ENCODE data around the gene TFAP2E. TPM values are rescaled to one million over a fixed set of nuclear protein-coding genes. Genes with fewer than 3 reads are reported as not detected.

The TFAP2E gene
- total RNA-seq, 2 donors from 2014 or later: 0.62 to 0.66 TPM

DNA sequence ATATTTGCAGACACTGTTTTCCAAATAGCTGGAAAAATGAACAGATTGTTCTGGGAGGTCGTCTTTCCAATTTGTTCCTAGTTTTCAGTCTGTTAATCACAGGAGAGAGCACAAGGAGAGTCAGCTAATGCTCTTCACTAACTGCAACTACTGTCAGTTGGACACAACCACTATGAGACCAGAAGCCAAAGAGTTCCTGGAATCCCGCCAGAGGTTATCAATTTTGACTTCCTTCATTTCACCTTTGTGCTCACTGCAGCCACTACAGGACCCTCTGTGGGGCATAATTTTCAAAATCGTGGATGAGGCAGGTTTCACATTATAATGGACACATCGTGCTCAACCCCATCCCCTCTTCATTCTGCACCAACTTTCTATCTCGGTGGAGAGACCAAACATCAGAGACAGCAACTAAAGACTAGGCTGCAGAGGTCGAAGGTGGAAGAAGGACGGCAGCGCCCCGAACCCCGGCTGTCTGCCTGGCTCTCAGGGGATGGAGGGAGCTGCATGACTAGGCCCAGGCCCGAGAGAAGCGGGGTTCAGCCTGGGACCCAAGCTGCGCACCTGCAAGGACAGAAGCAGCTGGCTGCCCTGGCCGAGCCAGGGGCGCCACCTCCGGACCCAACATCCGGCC, 16.5 kb upstream of the TFAP2E start:
- no peaks in the 10 kb centered on the region for H3K27me3 ChIP-seq (ENCODE audit: control insufficient read depth, insufficient read depth, low read length, poor library complexity, severe bottlenecking)
- peak overlapping the region; percentile 89 for H3K4me3 ChIP-seq (ENCODE audit: low read length)
- 4% methylated on average over 11 to 17 of the region's 17 CpGs for WGBS, 2 experiments (ENCODE audit: insufficient coverage in 1 of 2, insufficient read length in 1 of 2)
- Mint-ChIP-seq H3K27me3 (ENCODE audit: insufficient read depth) (no peaks in the 10 kb centered on the region), H3K36me3 (ENCODE audit: low read depth) (peaks cover 24% of the 10 kb centered on the region), H3K9me3 (no peaks in the 10 kb centered on the region), H3K4me1 (peaks cover 35% of the 10 kb centered on the region), H3K27ac (peak overlapping the region; percentile 88), H3K4me3 (peak overlapping the region; percentile 89)
- TF ChIP-seq, protein P1, sequence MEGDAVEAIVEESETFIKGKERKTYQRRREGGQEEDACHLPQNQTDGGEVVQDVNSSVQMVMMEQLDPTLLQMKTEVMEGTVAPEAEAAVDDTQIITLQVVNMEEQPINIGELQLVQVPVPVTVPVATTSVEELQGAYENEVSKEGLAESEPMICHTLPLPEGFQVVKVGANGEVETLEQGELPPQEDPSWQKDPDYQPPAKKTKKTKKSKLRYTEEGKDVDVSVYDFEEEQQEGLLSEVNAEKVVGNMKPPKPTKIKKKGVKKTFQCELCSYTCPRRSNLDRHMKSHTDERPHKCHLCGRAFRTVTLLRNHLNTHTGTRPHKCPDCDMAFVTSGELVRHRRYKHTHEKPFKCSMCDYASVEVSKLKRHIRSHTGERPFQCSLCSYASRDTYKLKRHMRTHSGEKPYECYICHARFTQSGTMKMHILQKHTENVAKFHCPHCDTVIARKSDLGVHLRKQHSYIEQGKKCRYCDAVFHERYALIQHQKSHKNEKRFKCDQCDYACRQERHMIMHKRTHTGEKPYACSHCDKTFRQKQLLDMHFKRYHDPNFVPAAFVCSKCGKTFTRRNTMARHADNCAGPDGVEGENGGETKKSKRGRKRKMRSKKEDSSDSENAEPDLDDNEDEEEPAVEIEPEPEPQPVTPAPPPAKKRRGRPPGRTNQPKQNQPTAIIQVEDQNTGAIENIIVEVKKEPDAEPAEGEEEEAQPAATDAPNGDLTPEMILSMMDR (conservative IDR thresholded peaks at IDR 0.05): no peak
- peak overlapping the region; percentile 50 for H3K9ac ChIP-seq (ENCODE audit: extremely low read depth, low read length, poor library complexity, severe bottlenecking)
- H3K9me3 ChIP-seq (ENCODE audit: control insufficient read depth, low read length): no peaks in the 10 kb centered on the region
- no peak for DNase-seq
- H3K4me1 ChIP-seq (ENCODE audit: control insufficient read depth, insufficient read depth, low read length): peaks cover 9% of the 10 kb centered on the region
- H3K36me3 ChIP-seq (ENCODE audit: control insufficient read depth, insufficient read depth, low read length): peaks cover 33% of the 10 kb centered on the region
- no peak overlapping the region for H3K27ac ChIP-seq (ENCODE audit: low read depth, low read length)

DNA sequence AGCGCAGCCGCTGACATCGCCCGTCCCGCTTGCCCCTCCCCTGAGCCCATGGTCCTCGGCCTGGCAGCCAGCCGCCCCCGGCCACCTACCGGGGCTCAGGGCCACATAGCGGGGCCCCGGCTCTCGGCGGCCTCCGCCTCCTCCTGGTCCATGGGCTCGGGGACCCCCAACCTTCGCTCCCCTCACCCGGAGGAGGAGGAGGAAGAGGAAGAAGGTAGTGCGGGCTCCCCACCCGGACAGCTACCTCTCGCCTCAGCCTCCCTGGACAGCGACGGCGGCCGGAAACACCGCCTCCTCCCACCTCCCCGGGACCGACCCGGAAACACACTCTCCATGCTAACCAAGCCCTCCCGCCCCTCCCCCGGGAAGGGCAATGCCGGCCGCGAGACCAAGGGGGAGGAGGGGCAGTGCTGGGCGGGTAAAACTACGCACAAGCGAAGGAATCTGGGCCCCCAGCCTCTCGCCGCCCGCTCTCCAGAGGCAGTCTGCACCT, 15.9 kb upstream of the TFAP2E start, which contains the start of gene KIAA0319L:
Gene KIAA0319L (minus strand): TSS at position 286 of the 493 bp plus-strand sequence. CDS start 2,912 bp downstream, outside the sequence.
- Histone ChIP-seq H3K27me3 (ENCODE audit: control insufficient read depth, insufficient read depth, low read length, poor library complexity, severe bottlenecking) (no peaks in the 10 kb centered on the region), H3K36me3 (ENCODE audit: control insufficient read depth, insufficient read depth, low read length) (peaks cover 28% of the 10 kb centered on the region), H3K4me1 (ENCODE audit: control insufficient read depth, insufficient read depth, low read length) (peaks cover 9% of the 10 kb centered on the region), H3K4me3 (ENCODE audit: low read length) (peak within 1 kb of the TSS; percentile 89), H3K9me3 (ENCODE audit: control insufficient read depth, low read length) (no peaks in the 10 kb centered on the region), H3K9ac (ENCODE audit: extremely low read depth, low read length, poor library complexity, severe bottlenecking) (peak within 1 kb of the TSS; percentile 50), H3K27ac (ENCODE audit: low read depth, low read length) (peak within 1 kb of the TSS; percentile 92)
- peaks cover 37% of the 10 kb centered on the region for H3K4me1 Mint-ChIP-seq
- peak within 1 kb of the TSS; percentile 89 for H3K4me3 Mint-ChIP-seq
- TF ChIP-seq, protein P1 (conservative IDR thresholded peaks at IDR 0.05): no peak
- H3K27ac Mint-ChIP-seq: peak within 1 kb of the TSS; percentile 95
- H3K9me3 Mint-ChIP-seq: no peaks in the 10 kb centered on the region
- WGBS, 2 experiments (ENCODE audit: insufficient coverage in 1 of 2, insufficient read length in 1 of 2): 0% methylated on average over 5 to 36 of the region's 39 CpGs
- peak; percentile 90 for DNase-seq
- H3K27me3 Mint-ChIP-seq (ENCODE audit: insufficient read depth): no peaks in the 10 kb centered on the region
- peaks cover 24% of the 10 kb centered on the region for H3K36me3 Mint-ChIP-seq (ENCODE audit: low read depth)

DNA sequence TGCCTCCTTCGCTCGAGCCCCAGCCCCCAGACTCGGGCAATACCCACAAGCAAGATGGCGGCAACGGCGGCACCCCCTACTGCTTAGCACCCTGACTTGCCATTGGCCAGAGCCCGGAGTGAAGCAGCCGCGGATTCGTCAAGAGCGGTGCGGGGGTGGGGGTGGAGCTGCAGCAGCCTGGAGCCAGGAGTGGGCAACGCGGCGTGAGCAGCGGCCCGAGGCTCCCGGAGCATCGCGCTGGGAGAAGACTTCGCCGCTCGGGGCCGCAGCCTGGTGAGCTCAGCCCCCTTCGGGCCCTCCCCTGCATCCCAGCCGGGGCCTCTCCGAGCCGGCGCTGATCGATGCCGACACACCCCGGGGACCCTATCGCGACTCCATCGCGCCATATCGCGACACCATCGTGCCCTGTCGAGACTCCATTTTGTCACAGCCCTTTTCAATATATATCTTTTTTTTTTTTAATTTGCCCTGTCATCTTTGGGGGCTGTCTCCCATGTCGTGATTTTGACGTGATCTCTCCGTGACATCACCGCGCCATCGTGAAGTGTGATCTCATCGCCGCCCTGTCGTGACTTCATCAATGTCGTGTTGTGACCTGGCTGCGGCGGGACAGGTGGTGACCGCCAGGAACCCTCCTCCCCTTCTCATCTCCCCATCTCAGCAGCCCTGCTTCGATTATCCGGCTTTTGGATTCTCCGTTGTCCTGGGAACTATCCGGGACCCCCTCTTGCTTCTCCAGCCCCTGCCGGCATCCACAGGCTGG, 15.3 kb upstream of the TFAP2E start, which contains the start of gene NCDN:
Gene NCDN (plus strand): TSS at position 189 of the 763 bp plus-strand sequence. CDS start 392 bp downstream, at position 581.
- 0% methylated on average over 27 to 58 of the region's 58 CpGs for WGBS, 2 experiments (ENCODE audit: insufficient coverage in 1 of 2, insufficient read length in 1 of 2)
- peaks cover 9% of the 10 kb centered on the region for H3K4me1 ChIP-seq (ENCODE audit: control insufficient read depth, insufficient read depth, low read length)

More for the DNA sequence above, 15.3 kb upstream of the TFAP2E start, which contains the start of gene NCDN:
- peak within 1 kb of the TSS; percentile 89 for H3K4me3 ChIP-seq (ENCODE audit: low read length)
- H3K27ac ChIP-seq (ENCODE audit: low read depth, low read length): peak within 1 kb of the TSS; percentile 92
- peak within 1 kb of the TSS; percentile 89 for H3K4me3 Mint-ChIP-seq
- peaks cover 27% of the 10 kb centered on the region for H3K36me3 ChIP-seq (ENCODE audit: control insufficient read depth, insufficient read depth, low read length)
- peak; percentile 99 for DNase-seq
- no peaks in the 10 kb centered on the region for H3K9me3 Mint-ChIP-seq
- no peaks in the 10 kb centered on the region for H3K27me3 ChIP-seq (ENCODE audit: control insufficient read depth, insufficient read depth, low read length, poor library complexity, severe bottlenecking)
- H3K27ac Mint-ChIP-seq: peak within 1 kb of the TSS; percentile 95
- H3K36me3 Mint-ChIP-seq (ENCODE audit: low read depth): peaks cover 23% of the 10 kb centered on the region
- H3K9me3 ChIP-seq (ENCODE audit: control insufficient read depth, low read length): no peaks in the 10 kb centered on the region
- peak within 1 kb of the TSS; percentile 50 for H3K9ac ChIP-seq (ENCODE audit: extremely low read depth, low read length, poor library complexity, severe bottlenecking)
- no peaks in the 10 kb centered on the region for H3K27me3 Mint-ChIP-seq (ENCODE audit: insufficient read depth)
- H3K4me1 Mint-ChIP-seq: peaks cover 37% of the 10 kb centered on the region
- TF ChIP-seq, protein P1 (conservative IDR thresholded peaks at IDR 0.05): no peak
